Activated naive CD8-positive, alpha-beta T cell treated with anti-CD3 and anti-CD28 coated beads, Interleukin-2, amount 50 U/mL, for 24 hours (primary cell): ENCODE measurements around the gene SLC17A8.
"Not testable (repeated sequence)": the region's sequence is repeated elsewhere in the genome, so short reads cannot be mapped to it uniquely, and the experiment has no call there.

Source experiments
- ATAC-seq: fragments of 150-1000 bp; cut with Tn5 transposase; one replicate; pipeline ENCODE4 v1.10.0; 2021
- DNase-seq: peaks from one replicate; pipeline ENCODE4 v3.0.0; 2021
- H3K27ac Mint-ChIP-seq: one replicate; pipeline ENCODE4 v1.8.0; 2021; ENCODE audit warnings: mild to moderate bottlenecking, mixed read lengths
- H3K27me3 Mint-ChIP-seq: one replicate; pipeline ENCODE4 v1.8.0; 2021; ENCODE audit warnings: mixed read lengths
- H3K36me3 Mint-ChIP-seq: one replicate; pipeline ENCODE4 v1.8.0; 2021; ENCODE audit warnings: low read depth, mixed read lengths
- H3K4me1 Mint-ChIP-seq: one replicate; pipeline ENCODE4 v1.8.0; 2021; ENCODE audit warnings: mixed read lengths
- H3K4me3 Mint-ChIP-seq: one replicate; pipeline ENCODE4 v1.8.0; 2021; ENCODE audit warnings: mild to moderate bottlenecking, moderate library complexity, mixed read lengths
- H3K9me3 Mint-ChIP-seq: one replicate; pipeline ENCODE4 v1.8.0; 2021; ENCODE audit warnings: mixed read lengths

Gene SLC17A8

DNA sequence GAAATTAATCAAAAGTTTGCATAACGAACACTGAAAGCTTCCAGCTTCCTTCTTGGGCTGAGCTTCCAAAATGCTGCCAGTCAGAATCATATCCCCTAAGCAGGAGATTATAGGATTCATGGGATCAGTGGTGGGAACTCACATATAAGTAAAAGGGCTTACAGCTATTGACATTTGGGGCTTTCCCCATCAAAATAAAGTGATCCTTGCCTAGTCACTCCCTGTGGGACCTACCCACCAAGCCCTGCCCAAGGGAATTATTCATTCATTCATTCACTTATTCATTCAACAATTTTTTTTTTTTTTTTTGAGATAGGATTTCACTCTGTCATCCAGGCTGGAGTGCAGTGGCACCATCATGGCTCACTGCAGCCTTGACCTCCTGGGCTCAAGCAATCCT lies 69.3 kb downstream of the SLC17A8 start:
- Mint-ChIP-seq H3K36me3 (no peaks in the 10 kb centered on the region), H3K9me3 (peaks cover 18% of the 10 kb centered on the region), H3K4me1 (no peaks in the 10 kb centered on the region), H3K27me3 (peaks cover 5% of the 10 kb centered on the region), H3K4me3 (no peak overlapping the region), H3K27ac (no peak overlapping the region)
- DNase-seq (no peak), ATAC-seq (no peak)

DNA sequence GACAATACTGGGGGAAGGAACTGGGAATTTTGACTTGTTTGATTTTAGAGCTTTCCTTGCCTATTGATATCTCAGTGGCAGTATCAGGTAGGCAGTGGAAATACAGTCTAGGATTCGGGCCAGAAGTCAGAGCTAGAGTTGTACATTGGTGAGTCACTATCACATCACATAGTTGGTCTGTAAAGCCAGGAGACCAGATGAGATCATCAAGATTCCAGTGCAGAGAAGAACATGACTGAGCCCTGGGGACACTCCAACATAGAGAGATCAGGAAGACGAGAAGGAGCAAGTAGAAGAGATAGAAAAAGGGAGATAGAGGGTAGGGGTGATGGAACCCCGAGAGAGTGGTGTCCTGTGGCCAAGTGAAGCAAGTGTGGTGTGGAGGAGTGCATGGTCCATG lies 70.2 kb downstream of the SLC17A8 start:
- Mint-ChIP-seq H3K4me1 (no peaks in the 10 kb centered on the region), H3K36me3 (no peaks in the 10 kb centered on the region), H3K9me3 (peaks cover 18% of the 10 kb centered on the region), H3K4me3 (no peak overlapping the region), H3K27ac (no peak overlapping the region), H3K27me3 (peaks cover 5% of the 10 kb centered on the region)
- ATAC-seq: no peak
- DNase-seq: no peak

DNA sequence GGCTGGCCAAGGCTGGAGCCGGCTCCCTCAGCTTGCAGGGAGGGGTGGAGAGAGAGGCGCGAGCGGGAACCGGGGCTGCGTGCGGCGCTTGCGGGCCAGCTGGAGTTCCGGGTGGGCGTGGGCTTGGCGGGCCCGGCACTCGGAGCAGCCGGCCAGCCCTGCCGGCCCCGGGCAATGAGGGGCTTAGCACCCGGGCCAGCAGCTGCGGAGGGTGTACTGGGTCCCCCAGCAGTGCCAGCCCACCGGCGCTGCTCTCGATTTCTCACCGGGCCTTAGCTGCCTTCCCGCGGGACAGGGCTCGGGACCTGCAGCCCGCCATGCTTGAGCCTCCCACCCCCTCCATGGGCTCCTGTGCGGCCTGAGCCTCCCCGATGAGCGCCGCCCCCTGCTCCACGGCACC lies 73.4 kb downstream of the SLC17A8 start:
- not testable (repeated sequence) for ATAC-seq, H3K9me3 Mint-ChIP-seq, H3K36me3 Mint-ChIP-seq

DNA sequence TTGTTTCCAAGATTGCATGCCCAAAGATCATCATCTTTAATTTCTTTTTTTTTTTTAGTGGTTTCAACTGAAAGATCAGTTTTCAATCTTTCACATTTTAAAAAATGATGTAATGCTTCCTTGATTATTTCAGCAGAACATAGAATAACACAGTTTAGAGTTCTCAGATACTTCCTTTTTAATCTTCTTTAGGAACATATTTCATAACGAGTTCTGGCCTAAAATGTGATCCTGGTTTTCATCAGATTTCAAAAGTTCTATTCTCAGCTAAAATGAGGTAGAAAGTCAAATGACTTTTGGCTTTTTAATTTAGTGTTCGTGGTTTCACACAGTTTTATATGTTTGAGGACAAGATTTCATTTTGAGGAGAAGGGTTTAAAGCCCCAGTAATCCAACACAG lies 76.8 kb downstream of the SLC17A8 start:
- Mint-ChIP-seq H3K4me1 (no peaks in the 10 kb centered on the region), H3K27ac (no peak overlapping the region), H3K27me3 (peaks cover 4% of the 10 kb centered on the region), H3K4me3 (no peak overlapping the region), H3K9me3 (no peaks in the 10 kb centered on the region), H3K36me3 (no peaks in the 10 kb centered on the region)
- no peak for DNase-seq
- no peak for ATAC-seq

More for the DNA sequence above, 73.4 kb downstream of the SLC17A8 start:
- not testable (repeated sequence) for H3K27me3 Mint-ChIP-seq, H3K4me3 Mint-ChIP-seq, H3K4me1 Mint-ChIP-seq, DNase-seq, H3K27ac Mint-ChIP-seq

DNA sequence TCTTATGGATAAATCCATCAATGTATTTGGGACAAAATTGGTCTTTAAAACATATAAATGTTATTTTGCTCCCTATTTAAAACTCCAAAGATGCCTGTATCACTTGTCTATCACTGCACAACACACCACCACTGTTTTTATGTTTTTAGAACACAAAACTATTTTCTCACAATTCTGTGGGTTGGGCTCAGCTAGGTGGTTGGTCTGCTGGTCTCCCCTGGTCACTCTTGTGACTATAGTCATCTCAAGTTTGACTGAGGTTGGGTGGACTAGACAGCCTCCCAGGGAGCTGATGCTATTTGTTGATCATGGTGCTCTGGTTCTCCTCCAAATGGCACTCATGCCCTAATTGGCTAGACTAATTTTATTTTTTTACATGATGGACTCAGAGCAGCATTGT lies 77.3 kb downstream of the SLC17A8 start:
- Mint-ChIP-seq H3K4me1 (no peaks in the 10 kb centered on the region), H3K27ac (no peak overlapping the region), H3K27me3 (peaks cover 4% of the 10 kb centered on the region), H3K9me3 (no peaks in the 10 kb centered on the region), H3K4me3 (no peak overlapping the region), H3K36me3 (no peaks in the 10 kb centered on the region)
- ATAC-seq (no peak), DNase-seq (no peak)

DNA sequence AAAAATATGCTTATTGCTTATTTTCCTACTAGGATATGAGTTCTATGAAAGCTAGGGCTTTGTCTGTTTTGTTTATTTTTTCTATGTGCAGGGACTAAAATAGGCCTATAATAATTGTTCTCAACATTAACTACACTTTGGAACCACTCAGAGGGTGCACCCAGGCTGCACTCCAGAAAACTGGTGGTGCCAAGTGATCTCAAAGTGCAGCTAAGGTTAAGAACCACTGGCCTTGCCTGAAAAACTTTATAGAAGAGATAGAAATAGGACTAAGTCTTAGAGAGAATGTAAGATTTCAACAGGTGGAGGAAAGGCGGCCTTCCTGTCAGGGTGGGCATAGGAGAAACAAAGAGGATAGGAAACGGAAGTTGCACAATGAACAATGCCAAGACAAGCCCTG lies 79.1 kb downstream of the SLC17A8 start:
- Mint-ChIP-seq H3K4me3 (no peak overlapping the region), H3K27ac (no peak overlapping the region), H3K4me1 (no peaks in the 10 kb centered on the region), H3K27me3 (peaks cover 4% of the 10 kb centered on the region), H3K9me3 (no peaks in the 10 kb centered on the region), H3K36me3 (no peaks in the 10 kb centered on the region)
- DNase-seq (no peak), ATAC-seq (no peak)

DNA sequence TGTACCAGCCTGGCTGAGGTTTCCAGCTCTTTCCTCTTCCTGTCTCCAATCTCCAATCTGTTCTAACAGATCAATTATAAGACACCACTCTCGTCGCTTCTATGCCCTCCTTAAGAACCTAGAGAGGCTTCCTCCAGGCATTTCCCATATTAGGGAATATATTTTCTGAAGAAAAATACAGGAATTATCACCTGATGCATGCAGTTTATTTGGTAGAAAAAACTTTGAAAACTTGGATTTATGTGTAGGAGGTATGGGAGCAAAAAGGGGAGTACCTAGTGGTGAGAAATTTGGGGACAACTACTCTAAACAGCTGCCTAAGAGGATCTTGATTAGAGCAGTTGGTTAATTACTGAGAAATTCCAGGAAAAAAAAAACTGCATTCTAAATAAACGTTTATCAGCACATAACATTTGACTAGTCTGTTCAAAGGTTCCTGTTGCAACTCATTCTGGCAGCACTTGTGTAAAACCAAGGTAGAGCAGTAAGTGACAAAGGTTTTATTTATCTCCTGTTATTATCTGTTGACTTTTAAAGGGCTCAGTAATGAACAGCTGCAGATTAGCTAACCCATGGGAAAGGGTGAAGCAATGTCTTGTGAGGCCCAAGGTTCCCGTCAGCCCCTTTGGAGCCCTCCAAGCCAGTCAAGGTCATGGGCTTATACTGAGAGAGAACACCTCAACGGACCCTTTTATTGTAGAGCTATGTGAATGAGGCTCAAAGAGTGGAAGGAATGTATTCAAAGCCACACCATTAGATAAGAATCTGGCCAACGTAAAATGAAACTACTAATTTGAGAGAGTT lies 80.4 kb downstream of the SLC17A8 start:
- DNase-seq: no peak
- no peaks in the 10 kb centered on the region for H3K9me3 Mint-ChIP-seq
- H3K27ac Mint-ChIP-seq: no peak overlapping the region
- no peak for ATAC-seq
- H3K27me3 Mint-ChIP-seq: peaks cover 4% of the 10 kb centered on the region
- no peak overlapping the region for H3K4me3 Mint-ChIP-seq
- no peaks in the 10 kb centered on the region for H3K4me1 Mint-ChIP-seq
- H3K36me3 Mint-ChIP-seq: no peaks in the 10 kb centered on the region

DNA sequence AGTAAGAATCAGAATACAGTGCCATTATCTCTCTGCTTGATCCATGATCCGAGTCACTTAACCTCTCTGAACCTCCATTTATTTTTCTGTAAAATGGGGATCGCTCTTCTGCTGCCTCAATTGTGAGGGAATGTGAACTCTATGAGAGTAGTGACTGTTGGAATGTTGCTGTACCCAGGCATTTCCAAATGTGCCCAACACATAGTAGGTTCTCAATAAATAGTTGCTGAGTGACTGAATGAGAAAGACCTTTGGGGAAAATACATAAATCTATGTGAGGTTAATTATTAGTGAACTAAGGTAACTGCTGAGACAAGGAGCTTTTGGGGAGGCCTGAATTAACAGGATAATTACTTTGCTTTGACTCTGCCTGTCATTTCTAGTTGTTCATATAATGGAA lies 82.9 kb downstream of the SLC17A8 start:
- Mint-ChIP-seq H3K4me3 (no peak overlapping the region), H3K9me3 (no peaks in the 10 kb centered on the region), H3K27ac (no peak overlapping the region), H3K36me3 (no peaks in the 10 kb centered on the region), H3K4me1 (no peaks in the 10 kb centered on the region), H3K27me3 (peaks cover 6% of the 10 kb centered on the region)
- no peak for DNase-seq
- ATAC-seq: no peak

DNA sequence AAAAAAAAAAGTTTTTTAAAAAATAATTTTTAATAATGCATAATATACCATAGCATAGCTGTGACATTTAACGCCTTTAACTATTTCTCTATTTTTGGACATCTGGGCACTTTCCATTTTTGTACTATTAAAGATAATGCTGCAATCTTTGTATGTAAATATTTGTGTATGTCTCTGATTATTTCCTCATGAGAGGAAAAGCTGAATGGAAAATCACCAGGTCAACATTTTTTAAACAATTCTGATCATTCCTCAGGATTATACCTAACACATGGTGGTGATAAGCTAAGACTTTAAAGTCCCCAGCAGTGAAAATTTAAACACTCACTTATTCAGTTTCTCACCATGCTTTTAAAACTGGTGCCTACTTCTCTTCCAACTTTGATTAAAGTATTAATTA lies 85.5 kb downstream of the SLC17A8 start:
- ATAC-seq: no peak
- no peak overlapping the region for H3K27ac Mint-ChIP-seq
- peaks cover 5% of the 10 kb centered on the region for H3K27me3 Mint-ChIP-seq
- no peaks in the 10 kb centered on the region for H3K4me1 Mint-ChIP-seq
- DNase-seq: no peak
- H3K9me3 Mint-ChIP-seq: no peaks in the 10 kb centered on the region
- no peak overlapping the region for H3K4me3 Mint-ChIP-seq
- no peaks in the 10 kb centered on the region for H3K36me3 Mint-ChIP-seq

DNA sequence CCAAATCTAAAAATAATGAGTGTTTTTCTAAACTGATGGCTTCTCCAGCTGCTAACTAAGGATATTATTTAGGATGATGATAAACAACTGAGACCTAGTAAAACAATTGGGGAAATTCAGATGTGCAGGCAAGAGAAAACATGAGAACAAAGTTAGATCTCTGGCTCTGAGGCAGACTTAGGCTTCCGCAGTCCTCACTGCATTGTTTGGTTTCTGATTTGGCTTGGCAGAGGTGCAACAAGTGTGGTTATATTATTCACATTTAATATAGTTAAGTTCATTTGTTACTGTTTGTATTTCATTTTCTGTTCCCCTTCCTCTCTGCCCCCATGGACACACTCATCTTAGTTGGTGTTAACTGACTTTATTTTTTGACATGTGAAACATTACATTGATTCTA lies 86.6 kb downstream of the SLC17A8 start:
- H3K4me3 Mint-ChIP-seq: no peak overlapping the region
- DNase-seq (no peak), ATAC-seq (no peak)
- H3K4me1 Mint-ChIP-seq: no peaks in the 10 kb centered on the region
- no peaks in the 10 kb centered on the region for H3K9me3 Mint-ChIP-seq
- H3K27me3 Mint-ChIP-seq: peaks cover 2% of the 10 kb centered on the region
- no peaks in the 10 kb centered on the region for H3K36me3 Mint-ChIP-seq
- H3K27ac Mint-ChIP-seq: no peak overlapping the region

DNA sequence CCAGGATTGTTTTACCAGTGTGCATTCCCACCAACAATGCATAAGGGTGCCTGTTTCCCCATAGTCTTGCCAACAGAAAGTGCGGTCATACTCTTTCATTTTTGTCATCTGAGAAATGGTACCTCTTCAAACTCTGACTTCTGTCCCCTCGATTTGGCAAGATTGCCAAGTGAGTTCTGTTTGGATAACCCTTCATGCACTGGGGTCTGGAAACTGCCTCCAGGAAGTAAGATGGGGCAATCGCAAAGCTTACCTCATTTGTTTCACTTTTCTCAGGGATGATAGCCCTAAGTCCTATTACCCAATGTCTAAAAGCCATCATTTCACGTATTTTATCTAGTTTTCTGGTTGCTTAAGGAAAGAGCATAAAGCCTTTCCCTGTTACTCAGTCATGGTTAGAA lies 88.2 kb downstream of the SLC17A8 start:
- no peak overlapping the region for H3K4me3 Mint-ChIP-seq
- no peaks in the 10 kb centered on the region for H3K36me3 Mint-ChIP-seq
- peaks cover 5% of the 10 kb centered on the region for H3K27me3 Mint-ChIP-seq
- DNase-seq: no peak
- no peak for ATAC-seq
- H3K9me3 Mint-ChIP-seq: no peaks in the 10 kb centered on the region
- no peaks in the 10 kb centered on the region for H3K4me1 Mint-ChIP-seq
- H3K27ac Mint-ChIP-seq: no peak overlapping the region

DNA sequence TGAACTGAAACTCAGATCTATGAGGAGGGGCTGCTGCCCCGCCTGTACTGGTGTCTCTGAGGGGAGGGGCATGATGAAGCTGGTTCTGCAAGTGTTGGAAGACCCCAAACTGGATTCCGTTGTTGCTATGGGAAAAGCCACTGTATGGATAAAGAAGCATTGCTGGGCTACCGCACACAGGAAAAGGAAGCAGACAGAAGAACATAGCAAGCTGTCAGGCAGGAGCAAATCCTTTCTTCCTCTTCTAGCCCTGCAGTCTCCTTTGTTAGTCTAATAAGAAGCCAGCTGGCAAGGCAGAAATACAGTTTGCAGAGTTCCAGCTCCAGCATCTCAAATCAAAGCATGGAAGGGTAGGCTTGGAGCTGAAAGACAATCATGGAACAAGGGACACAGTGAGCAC lies 90.5 kb downstream of the SLC17A8 start:
- Mint-ChIP-seq H3K4me1 (no peaks in the 10 kb centered on the region), H3K36me3 (no peaks in the 10 kb centered on the region), H3K9me3 (no peaks in the 10 kb centered on the region), H3K4me3 (no peak overlapping the region), H3K27ac (no peak overlapping the region), H3K27me3 (peaks cover 9% of the 10 kb centered on the region)
- no peak for DNase-seq
- ATAC-seq: no peak

DNA sequence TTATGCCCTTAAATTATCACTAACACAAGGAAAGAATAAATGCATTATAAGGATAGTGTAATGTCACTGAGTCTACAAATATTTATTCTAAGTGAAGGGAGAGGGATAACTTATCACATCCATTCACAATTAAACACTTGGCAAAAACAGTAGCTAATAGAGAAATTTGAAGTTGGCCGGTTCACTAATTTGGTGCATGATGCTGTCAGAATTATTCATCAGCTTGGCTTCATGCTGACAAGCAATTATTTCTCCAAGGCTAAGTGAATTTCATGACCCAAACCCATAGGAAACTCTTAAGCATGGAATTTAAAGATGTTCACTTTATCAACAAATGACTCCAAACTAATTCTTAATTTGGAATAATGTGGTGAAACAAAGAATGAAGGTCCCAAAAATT lies 91.8 kb downstream of the SLC17A8 start:
- H3K9me3 Mint-ChIP-seq: no peaks in the 10 kb centered on the region
- H3K27ac Mint-ChIP-seq: no peak overlapping the region
- DNase-seq (no peak), ATAC-seq (no peak)
- H3K4me3 Mint-ChIP-seq: no peak overlapping the region
- no peaks in the 10 kb centered on the region for H3K36me3 Mint-ChIP-seq
- peaks cover 7% of the 10 kb centered on the region for H3K27me3 Mint-ChIP-seq
- no peaks in the 10 kb centered on the region for H3K4me1 Mint-ChIP-seq

DNA sequence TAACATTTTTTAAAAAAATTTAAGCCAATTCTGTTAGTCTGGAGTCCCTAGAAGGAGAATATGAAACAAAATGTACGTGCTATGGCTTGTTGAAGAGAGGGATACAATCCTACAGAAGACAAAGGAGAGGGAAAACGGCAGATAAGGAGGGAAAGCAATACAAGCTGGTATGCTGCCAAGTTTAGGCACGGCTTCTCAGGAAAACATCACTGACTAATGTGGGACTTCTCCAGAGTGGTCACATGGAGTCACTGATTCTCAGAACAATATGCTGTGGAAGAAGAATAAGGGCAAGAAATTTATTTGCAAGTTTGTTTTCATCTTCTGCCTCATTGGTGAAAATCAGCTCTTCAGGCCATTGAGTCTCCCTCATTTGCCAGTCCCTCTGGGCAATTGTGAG lies 93.9 kb downstream of the SLC17A8 start:
- Mint-ChIP-seq H3K4me3 (no peak overlapping the region), H3K4me1 (no peaks in the 10 kb centered on the region), H3K27me3 (peaks cover 7% of the 10 kb centered on the region), H3K36me3 (no peaks in the 10 kb centered on the region), H3K9me3 (no peaks in the 10 kb centered on the region), H3K27ac (no peak overlapping the region)
- ATAC-seq: no peak
- DNase-seq: no peak

DNA sequence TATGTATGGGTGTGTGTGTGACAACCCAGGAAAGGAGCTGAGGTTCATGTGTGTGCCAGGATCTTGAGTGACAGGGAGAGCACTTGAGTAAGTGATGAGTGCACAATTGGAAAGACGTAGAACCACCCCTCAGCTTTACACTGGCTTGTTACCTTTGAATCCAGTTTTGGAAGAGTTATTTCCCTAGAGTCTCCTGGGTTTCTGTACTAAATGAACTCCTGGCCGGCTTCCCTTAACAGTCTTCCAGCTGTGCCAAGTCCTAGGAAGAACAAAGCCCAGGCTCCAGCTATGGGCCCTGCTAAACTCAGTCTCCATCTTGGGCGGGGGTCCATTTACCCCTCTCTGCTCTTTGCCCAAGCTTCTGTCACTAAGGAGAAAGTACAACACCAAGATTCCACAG lies 97.1 kb downstream of the SLC17A8 start:
- no peak for DNase-seq
- Mint-ChIP-seq H3K36me3 (no peaks in the 10 kb centered on the region), H3K27me3 (peaks cover 7% of the 10 kb centered on the region), H3K9me3 (no peaks in the 10 kb centered on the region), H3K27ac (no peak overlapping the region), H3K4me3 (no peak overlapping the region), H3K4me1 (no peaks in the 10 kb centered on the region)
- ATAC-seq: no peak

DNA sequence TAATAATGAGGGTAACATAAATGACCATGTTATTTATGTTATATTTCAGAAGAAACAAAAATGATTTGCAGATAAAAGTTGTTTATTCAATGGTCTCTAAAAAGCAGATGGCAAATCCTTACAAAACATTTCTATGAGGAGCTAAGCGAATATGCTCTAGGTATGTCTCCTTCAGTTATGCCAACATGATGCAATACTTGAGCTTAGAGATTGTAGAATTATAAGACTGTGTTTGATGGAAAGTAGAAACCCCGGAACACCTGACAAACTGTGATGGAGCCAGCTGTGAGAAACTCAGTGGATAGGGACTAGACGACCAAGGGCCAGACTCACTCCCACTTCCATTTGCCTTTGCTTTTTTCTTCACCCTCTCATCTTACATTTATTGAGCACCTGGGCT lies 99.0 kb downstream of the SLC17A8 start:
- no peak overlapping the region for H3K27ac Mint-ChIP-seq
- H3K27me3 Mint-ChIP-seq: peaks cover 2% of the 10 kb centered on the region
- no peaks in the 10 kb centered on the region for H3K36me3 Mint-ChIP-seq
- H3K4me3 Mint-ChIP-seq: no peak overlapping the region
- no peaks in the 10 kb centered on the region for H3K9me3 Mint-ChIP-seq
- no peak for ATAC-seq
- no peaks in the 10 kb centered on the region for H3K4me1 Mint-ChIP-seq
- no peak for DNase-seq
